Measurements from ENCODE around the gene GRPR.

GRPR gene

DNA sequence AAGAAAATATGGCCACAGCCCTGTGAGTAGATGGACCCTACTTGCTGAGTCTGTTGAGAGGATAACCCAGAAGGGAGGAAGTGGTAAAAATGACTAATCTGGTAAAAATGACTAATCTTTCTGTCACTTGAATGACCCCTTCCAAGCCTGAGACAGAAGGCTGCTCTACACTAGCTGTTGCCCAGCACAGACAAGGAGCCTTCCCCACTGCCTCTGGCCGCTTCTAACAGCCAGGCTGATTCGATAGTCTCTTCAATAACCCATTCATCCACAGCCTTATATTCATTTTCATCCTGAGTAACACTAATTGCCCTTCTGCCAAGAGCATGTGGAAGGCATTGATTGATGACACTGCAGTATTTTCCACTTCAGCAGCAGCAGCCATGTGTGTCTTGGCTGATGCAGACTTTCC, 62.4 kb downstream of the GRPR start:
- H3K27ac ChIP-seq: no peak overlapping the region
- no peaks in the 10 kb centered on the region for H3K36me3 ChIP-seq
- no peaks in the 10 kb centered on the region for H3K9me3 ChIP-seq (ENCODE audit: severe bottlenecking)
- peaks cover 54% of the 10 kb centered on the region for H3K27me3 ChIP-seq (ENCODE audit: insufficient read depth, low read depth, severe bottlenecking)
- TF ChIP-seq, protein P1, sequence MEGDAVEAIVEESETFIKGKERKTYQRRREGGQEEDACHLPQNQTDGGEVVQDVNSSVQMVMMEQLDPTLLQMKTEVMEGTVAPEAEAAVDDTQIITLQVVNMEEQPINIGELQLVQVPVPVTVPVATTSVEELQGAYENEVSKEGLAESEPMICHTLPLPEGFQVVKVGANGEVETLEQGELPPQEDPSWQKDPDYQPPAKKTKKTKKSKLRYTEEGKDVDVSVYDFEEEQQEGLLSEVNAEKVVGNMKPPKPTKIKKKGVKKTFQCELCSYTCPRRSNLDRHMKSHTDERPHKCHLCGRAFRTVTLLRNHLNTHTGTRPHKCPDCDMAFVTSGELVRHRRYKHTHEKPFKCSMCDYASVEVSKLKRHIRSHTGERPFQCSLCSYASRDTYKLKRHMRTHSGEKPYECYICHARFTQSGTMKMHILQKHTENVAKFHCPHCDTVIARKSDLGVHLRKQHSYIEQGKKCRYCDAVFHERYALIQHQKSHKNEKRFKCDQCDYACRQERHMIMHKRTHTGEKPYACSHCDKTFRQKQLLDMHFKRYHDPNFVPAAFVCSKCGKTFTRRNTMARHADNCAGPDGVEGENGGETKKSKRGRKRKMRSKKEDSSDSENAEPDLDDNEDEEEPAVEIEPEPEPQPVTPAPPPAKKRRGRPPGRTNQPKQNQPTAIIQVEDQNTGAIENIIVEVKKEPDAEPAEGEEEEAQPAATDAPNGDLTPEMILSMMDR (IDR thresholded peaks at IDR 0.05; ENCODE audit: low read depth, low read length): no peak
- H3K4me3 ChIP-seq (ENCODE audit: low read depth, low read length): no peak overlapping the region
- DNase-seq: no peak

DNA sequence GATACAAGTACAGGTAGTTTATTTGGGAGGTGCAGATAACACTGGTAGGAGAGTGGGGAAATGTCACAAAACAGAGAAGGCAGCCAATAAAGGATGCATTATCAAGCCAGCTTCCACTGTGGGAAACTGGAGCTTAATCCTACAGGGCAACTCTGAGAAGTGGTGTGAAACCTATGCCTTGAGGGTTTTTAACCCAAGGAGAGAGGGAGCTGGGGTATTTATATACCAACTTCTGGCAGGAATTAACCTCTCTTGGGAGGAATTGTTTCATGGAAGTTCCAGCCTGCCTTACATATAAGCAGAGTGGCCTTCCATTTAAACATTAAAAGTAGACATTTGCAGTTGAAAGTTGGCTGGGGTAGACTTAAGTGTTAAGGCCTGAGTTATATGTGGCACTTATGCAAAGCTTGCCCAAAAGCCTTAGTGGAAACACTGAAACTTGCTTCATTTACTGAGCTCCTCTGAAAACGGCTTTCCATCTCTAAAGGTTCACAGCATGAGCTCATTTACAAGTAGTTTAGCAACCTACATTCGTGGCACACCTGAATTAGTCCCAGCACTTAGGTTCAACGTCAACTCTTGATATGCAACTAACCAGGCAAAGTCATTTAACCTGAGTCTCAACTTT, 63.1 kb downstream of the GRPR start:
- Histone ChIP-seq H3K36me3 (no peaks in the 10 kb centered on the region), H3K27me3 (ENCODE audit: insufficient read depth, low read depth, severe bottlenecking) (peaks cover 54% of the 10 kb centered on the region), H3K9me3 (ENCODE audit: severe bottlenecking) (no peaks in the 10 kb centered on the region), H3K27ac (no peak overlapping the region), H3K4me3 (ENCODE audit: low read depth, low read length) (no peak overlapping the region)
- TF ChIP-seq, protein P1 (IDR thresholded peaks at IDR 0.05; ENCODE audit: low read depth, low read length): no peak
- DNase-seq: no peak

DNA sequence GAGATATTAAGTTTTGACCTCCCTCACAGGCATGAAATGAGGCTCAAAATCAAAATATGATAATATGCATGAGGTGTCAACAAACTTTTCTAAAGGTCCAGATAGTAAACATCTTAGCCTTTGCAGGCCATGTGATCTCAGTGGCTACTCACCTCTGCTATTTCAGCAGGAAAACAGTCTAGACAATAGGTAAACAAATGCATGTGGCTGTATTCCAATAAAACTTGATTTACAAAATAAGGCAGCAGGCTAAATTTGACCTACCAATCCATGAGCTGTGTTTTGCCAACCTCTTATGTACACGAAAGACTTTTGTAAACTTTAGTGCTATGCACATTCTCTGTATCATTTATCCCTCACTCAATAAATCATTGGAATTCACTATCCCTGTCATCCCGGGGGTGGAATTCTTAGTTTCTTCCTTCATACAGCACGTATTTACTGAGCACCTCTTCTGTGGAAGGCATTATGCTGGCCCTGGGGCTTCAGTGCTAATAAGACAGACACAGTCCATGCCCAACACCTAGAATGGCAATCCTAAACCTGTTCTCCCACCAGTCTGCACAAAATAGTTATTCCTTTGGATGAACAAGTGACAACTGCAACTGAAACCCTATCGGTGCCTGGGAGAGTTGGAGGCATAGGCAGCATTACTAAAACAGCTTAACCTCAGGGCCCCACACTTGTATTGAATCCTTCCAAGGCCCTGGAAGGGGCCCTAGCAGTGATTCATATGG, 63.8 kb downstream of the GRPR start:
- H3K36me3 ChIP-seq: no peaks in the 10 kb centered on the region
- no peaks in the 10 kb centered on the region for H3K9me3 ChIP-seq (ENCODE audit: severe bottlenecking)
- no peak for DNase-seq
- TF ChIP-seq, protein P1 (IDR thresholded peaks at IDR 0.05; ENCODE audit: low read depth, low read length): no peak
- no peak overlapping the region for H3K27ac ChIP-seq
- peaks cover 54% of the 10 kb centered on the region for H3K27me3 ChIP-seq (ENCODE audit: insufficient read depth, low read depth, severe bottlenecking)
- H3K4me3 ChIP-seq (ENCODE audit: low read depth, low read length): no peak overlapping the region

DNA sequence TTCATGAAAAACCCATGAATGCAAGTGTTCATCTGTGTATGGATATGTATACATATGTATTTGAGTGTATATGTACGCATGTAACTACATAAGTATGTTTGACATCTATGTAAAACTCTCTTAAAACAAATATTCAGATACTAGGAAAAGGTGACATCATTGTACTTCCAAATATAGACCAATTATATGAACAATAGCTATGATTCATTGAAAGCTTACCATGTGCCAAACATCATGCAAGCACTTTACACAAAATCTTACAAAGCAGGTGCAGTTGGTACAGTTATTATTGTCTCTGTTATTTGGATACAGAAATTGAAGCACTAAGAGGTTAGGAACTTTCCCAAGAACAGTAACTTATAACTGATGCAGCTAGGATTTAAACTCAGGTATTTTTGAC, 65.3 kb downstream of the GRPR start:
- no peak for DNase-seq
- TF ChIP-seq, protein P1 (IDR thresholded peaks at IDR 0.05; ENCODE audit: low read depth, low read length): no peak
- Histone ChIP-seq H3K4me3 (ENCODE audit: low read depth, low read length) (no peak overlapping the region), H3K27me3 (ENCODE audit: insufficient read depth, low read depth, severe bottlenecking) (peaks cover 54% of the 10 kb centered on the region), H3K36me3 (no peaks in the 10 kb centered on the region), H3K27ac (no peak overlapping the region), H3K9me3 (ENCODE audit: severe bottlenecking) (no peaks in the 10 kb centered on the region)

DNA sequence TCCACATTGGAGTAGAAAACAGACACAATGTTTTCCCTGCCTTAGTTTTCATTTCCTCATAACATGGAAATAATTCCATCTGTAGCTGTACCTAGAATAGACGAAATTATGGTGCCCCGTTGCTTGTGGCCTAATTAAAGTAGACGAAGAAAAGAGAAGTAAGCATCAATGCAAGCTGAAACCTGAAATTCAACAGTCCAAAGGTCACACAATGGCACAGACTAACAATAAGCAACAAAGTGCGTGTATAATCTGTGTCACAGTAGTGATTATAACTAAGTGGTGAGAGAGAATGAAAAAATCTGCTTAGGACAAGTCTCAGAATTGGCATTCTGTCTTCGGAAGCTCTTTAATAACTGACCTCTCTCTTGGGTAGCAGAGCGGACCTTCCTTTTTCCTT, 68.2 kb downstream of the GRPR start:
- Histone ChIP-seq H3K27me3 (ENCODE audit: insufficient read depth, low read depth, severe bottlenecking) (peaks cover 31% of the 10 kb centered on the region), H3K9me3 (ENCODE audit: severe bottlenecking) (no peaks in the 10 kb centered on the region), H3K36me3 (no peaks in the 10 kb centered on the region), H3K27ac (no peak overlapping the region), H3K4me3 (ENCODE audit: low read depth, low read length) (no peak overlapping the region)
- TF ChIP-seq, protein P1 (IDR thresholded peaks at IDR 0.05; ENCODE audit: low read depth, low read length): no peak
- DNase-seq: no peak
